Bone marrow (tissue), 2 donors: ENCODE results near the gene TMEM37.
A peak's percentile ranks its signal among the peaks of the same experiment; 100 is the strongest.
"Not testable (repeated sequence)": the region's sequence is repeated elsewhere in the genome, so short reads cannot be mapped to it uniquely, and the experiment has no call there.

Experiments
- DNase-seq, 2 donors: peaks; one replicate each; lab custom pipeline; 2025; lab: John Stamatoyannopoulos, UW

The TMEM37 gene

DNA sequence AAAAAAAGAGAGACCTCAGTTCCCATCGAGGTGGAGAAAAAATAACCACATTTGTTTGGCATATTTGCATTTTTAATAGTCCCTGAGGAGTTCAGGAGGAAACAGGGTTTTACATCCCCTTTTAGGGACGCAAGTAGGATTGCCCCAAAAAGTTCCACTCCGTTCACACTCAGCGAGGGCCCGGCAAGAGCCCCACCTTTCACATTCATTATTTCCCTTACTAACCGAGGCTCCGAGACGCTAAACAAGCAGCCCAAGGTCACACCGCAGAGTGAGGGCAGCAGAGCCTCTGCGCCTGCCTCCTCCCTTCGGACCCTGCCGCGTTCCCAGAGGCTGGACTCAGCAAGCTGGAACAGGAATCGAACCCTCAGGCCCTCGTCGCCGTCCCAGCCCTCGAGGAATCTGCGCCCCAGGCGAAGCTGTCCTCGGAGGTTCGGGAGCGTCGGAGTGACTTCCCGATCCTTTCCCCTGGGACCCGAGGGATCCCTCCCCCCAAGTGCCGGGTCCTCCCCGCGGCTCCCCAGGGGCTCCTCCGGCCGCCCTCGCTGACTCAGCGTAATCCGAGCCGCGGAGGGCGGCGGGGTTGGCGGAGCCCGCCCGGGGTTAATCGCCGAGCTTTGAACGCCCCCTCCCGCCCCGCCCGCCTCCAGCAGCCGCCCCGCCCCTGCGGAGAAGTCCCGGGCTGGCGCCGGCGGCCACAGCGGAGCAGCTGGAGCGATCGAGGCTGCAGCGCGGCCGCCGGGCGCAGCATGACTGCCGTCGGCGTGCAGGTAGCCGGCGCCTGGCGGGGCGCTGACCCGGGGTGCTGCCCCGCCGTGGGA, at the start of gene TMEM37:
TSS of gene TMEM37 (plus strand) at position 700 of the 821 bp plus-strand sequence. CDS start at position 750, 50 bp downstream.
- DNase-seq: no peak

DNA sequence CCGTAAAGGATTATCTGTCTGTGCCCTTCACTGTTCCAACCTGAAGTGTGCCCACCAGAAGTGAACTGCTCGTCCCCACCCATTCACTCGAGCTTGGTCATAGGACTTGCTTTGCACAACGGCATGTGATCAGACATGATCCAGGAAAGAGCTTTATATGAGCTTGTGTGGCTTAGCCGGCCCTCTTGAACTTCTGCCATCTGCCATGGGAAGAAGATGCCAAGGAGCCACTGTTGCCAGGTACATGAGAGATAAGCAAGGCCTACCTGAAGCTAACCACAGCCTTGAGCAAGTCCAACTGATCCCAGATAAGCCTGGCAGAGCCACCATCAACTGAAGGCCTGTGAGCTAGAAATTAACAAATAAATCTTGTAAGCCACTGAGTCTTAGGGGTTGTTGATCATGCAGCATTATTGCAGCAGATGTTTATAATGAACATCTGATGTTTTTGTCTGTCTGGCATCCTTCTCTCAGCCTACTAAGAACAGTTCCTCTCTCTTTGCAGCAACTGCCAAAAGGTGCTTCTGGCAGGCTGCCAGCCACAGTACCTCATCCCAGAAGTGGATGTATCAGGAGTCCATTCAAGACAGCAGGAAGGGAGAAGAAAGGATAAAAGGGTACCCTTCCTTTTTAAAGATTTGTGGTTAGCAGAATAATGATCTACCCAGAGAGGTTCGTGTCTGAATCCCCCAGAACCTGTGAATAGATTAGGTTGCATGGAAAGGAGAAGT, 48.1 kb upstream of the TMEM37 start:
- no peak for DNase-seq

GRCh38 chr2:119384971-119385370, 46.7 kb upstream of the TMEM37 start:
- DNase-seq: no peak

DNA sequence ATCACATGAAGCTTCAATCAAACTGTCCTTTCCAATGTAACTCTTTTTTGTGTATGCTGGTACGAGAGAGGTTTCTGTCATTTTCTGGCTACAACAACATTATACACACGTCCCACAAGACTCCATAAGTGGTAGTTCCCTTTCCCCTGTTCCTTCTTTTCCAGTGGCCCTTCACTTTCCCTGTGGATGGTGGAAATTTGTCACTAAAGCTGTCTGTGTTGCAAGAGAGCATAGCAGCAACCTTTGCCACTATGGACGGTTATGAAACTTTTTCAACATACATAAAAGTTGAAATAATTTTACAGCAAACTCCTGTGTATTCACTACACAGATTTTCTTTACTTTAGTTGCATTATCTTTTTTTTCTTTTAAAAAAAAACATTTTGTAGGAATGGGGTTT, 46.2 kb upstream of the TMEM37 start:
- no peak for DNase-seq

GRCh38 chr2:119387381-119388129, 44.1 kb upstream of the TMEM37 start:
- peak in 1 of 2 donors; percentile 65 for DNase-seq

GRCh38 chr2:119389615-119390306, 41.9 kb upstream of the TMEM37 start:
- no peak for DNase-seq

- no peak for DNase-seq
These were observed 37.5 kb upstream of the TMEM37 start for GRCh38 chr2:119393971-119394748.

- DNase-seq: no peak
These were observed 34.5 kb upstream of the TMEM37 start for GRCh38 chr2:119397196-119397595.

DNA sequence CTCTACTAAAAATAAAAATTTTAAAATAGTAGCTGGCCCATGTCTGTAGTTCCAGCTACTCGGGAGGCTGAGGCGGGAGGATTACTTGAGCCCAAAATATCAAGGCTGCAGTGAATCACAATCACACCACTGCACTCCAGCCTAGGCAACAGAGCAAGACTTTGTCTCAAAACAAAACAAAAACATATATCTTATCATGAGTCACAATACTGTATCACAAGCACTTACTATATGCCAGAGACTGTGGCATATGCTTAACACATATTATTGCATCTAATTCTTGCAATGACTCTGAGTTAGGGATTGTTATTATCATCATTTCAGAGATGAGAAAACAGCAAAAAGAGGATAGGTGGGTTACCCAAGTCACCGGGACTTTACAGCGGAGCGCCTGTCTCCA, 29.5 kb upstream of the TMEM37 start:
- no peak for DNase-seq

GRCh38 chr2:119402645-119403560, 28.8 kb upstream of the TMEM37 start:
- DNase-seq: no peak

GRCh38 chr2:119403618-119404017, 28.0 kb upstream of the TMEM37 start:
- DNase-seq: not testable (repeated sequence)

DNA sequence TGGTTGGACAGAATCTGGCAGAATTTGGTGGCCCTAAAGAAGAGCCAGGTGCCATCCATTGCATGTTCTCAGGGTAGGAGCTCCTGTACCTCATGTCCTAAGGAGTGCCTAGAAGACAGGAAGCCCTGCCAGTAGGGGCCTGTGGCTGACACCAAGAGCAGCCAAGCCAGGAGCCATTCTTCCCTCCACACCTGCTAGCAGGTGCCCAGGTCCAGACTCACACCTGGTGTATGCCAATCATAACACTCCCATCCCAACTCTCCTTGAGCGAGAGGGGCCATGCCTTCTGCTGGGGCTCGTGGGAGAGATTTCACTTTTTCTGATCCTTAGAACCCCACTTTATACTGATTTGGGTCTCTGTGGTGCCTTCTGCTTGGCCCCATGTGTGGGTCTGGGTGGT, 26.5 kb upstream of the TMEM37 start:
- DNase-seq: no peak

GRCh38 chr2:119407430-119408220, 24.0 kb upstream of the TMEM37 start:
- DNase-seq: peak in 1 of 2 donors; percentile 28

- no peak for DNase-seq
These were observed 23.4 kb upstream of the TMEM37 start for GRCh38 chr2:119408221-119408619.

DNA sequence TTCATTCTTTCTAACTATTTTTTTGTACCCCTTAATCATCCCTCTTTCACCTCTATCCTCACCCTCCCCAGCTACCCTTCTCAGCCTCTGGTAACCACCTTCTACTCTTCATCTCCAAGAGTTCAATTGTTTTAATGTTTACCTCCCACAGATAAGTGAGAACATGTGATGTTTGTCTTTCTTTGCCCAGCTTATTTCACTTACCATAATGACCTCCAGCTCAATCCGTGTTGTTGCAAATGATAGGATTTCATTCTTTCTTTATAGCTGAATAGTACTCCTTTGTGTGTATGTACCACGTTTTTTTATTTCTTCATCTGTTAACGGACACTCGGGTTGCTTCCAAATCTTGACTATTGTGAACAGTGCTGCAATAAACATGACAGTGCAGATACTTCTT, 22.1 kb upstream of the TMEM37 start:
- DNase-seq: no peak

DNA sequence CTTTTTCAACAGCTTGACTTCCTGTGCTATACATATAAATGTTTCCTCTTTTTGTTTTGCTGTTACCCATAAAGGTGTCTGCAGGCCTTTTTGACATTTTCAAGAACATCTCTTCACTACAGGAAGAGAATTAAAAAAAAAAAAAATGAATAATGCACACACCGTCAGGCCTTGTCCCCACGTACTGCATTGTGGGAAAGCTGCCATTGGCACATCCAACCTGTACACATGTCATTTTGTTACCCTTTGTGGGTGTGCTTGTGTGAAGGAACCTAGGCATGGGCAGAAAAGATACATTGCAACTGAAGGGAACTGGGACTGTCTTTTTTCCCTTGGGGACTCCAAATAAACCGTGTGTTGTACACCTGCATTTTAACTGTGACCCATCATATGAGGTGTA, 16.8 kb upstream of the TMEM37 start:
- DNase-seq: no peak

DNA sequence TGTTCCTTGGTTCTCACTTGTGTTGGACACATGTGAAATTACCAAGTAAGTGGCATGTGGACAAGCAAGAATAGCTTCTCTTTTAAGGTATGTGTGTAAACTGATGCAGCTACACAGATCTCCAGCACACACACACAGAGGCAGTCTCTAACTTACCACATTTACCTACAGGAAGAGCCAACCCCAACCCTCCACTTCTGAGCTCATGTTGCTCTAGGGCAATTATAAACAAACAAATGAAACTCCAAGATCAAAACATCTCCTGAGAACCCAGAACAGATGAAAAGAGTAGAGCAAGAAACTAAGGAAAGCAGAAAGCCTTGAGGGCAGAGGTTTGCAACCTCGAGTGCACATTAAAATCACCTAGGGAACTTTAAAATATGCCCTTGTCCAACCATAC, 16.0 kb upstream of the TMEM37 start:
- no peak for DNase-seq

GRCh38 chr2:119416299-119416923, 15.2 kb upstream of the TMEM37 start:
- DNase-seq: no peak

GRCh38 chr2:119417908-119418307, 13.7 kb upstream of the TMEM37 start:
- DNase-seq: no peak
